GM21825 (cell line): Measurements from ENCODE around the gene PXYLP1.
A peak's percentile ranks its signal among the peaks of the same experiment; 100 is the strongest.

Experiments
- ATAC-seq: cut with Tn5 transposase; IDR thresholded peaks from one replicate; pipeline ENCODE4 v1.9.1; 2021; ENCODE audit warnings: mild to moderate bottlenecking, moderate library complexity; ENCODE audit not compliant: unreplicated experiment

The PXYLP1 gene

DNA sequence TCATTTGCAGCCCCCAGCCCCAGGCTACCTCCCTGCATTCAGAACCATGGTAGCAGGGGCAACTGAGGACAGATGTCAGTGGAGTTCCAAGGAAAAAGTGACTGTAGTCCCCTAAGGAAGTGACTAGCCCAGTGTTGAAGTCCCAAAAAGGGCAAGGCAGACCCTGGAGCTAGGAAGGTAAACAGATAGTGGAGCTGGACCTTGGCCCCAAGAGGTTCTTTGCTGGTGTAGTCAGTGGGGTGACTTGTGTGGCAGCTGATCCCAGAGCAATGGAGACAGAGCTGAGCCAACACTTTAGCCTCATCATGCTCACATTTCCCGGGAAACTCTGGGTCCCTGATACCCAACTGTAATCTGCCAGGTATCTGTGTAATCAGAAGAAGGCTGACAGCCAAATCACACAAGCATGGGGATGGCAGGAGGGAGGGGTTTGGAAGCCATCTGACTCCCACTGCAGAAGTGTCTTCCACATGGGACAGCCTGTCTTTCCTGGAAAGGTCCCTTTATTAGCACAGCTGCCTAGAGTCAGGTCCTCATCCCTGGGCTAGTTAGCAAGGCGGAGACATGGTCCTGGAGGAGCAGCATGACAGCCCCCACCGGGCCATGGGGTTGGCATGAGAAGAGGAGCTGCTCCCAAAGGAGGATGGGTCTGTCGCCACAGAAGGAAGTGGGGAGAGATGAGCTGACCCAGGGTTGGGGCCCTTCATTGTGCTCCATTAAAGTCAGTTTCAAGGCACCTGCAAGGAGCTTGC, 39.8 kb downstream of the PXYLP1 start:
- ATAC-seq = no peak

DNA sequence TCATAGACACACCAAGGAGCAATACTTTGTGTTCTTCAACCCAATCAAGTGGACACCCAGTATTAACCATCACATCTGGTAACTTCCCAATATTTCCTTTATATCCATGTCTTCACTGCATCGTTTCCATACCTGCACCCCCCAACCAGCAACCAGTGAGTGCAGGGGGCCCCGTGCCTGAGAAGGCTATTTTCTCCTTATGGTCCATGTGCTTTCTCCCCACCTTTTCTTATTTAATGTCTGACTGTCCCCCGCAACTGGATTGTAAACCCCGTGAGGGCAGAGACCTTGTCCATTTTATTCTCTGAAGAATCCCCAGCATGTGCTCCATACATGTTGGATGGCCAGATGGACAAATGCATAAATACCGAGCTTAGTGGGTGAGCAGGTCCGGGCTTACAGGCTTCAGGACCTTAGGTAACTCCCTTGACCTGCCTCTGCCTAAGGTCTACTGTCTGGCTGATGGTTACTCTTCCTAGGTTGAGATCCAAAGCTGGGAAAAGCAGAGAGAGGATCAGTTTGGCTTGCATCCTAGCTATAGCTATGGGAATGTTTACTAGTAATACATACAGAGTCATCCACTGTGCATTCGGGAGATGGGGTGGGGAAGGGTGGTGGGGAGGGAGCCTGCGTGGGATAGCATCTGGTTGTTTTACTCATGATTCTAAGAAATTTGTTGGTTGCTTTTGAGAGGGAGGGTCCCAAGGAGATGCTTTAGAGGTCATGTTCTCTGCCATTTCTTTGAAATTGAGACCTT, 41.5 kb downstream of the PXYLP1 start:
- no peak for ATAC-seq

DNA sequence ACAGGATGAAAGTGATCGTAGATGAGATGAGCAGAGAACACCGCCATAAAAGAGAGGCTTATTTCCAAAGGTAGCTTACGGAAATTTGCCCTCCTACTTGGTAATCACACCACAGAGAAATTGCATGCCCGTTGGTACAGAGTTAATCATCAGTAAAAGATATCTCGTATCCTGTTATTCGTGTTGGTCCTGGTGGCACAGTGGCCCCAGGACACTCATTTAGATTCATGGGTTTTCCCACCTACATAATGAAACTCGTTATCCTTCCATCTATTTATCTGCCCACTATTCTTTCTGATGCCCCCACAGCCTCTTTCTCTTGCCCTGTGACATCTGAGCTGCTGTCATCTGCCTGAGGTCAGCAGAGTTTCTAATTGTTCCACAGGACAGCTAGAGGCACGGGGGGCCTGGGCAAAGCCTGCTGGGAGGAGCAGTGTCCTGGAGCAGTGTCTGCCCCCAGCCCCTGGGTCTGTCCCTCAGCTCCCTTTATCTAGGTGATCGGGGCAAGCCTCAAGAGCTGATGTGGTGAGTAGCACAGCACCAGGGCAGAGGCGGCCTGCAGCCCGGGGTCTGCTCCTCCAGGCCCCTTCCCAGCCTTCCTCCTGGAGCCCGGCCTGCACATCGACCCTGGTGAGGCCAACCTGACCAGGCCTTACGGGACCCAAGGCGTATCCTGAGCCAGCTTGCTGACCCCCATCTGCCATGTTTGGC, 42.2 kb downstream of the PXYLP1 start:
- no peak for ATAC-seq

DNA sequence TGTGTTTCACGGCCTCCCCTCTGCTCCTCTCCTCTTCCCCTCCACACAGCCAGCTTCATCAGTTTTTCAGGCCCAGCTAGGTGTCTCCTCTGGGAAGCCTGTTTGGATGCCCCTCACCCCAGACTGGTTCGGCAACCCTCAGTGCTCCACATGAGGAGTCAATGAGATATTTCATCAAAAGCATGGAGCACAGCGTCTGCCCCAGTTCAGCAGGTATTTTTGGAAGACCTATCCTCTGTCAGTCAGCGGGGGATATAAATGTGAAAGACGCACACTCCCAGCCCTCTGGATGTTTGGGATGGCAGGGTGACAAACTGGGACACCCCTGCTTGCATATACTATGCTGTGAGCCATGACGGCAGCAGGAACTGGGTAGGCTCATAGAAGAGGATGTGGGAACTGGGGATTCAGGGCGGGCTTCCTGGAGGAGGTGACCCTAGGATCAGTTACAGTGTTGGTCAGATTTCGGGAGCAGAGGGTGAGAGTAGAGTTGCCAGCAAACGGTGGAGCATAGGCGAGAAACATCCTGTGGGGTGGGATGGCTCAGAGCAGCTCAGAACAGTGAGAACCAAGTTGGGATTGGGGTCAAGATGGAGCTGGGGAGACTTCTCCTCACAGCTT, 42.9 kb downstream of the PXYLP1 start:
- no peak for ATAC-seq

DNA sequence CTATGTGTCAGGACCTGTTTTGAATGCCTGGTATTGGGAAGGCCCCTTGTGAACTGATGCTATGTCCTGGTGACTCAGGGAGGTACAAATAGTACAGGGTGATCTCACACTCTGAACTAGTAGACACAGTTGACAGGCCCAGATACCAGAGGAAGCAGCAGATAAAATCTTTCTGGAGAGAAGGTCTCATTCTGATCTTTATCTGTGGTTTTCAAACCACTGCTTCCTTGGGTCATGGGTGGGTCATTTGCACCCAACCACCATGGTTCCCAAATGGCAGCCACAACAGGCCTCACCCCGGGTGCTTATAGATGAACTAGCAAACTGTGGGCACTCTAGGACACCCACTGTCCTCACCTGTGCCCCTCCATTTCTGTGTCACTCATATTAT, 43.4 kb downstream of the PXYLP1 start:
- no peak for ATAC-seq

DNA sequence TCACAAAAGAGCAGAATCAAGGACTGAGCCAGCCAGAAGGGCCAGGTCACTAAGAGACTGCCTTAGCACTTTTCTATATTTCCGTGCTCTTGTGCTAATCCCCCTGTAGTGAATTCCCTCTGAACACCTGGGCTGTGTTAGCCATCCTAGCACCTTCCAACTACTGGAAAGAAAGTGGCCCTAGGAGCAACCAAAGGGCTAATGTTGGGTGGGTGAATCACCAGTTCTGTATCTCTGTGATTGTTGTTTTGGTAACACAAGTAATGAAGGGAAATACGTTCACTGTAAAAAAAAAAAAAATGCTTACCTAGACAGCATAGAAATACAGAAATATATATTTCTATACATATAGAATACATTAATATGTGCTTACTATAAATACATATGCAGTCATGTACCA, 43.9 kb downstream of the PXYLP1 start:
- ATAC-seq = no peak

DNA sequence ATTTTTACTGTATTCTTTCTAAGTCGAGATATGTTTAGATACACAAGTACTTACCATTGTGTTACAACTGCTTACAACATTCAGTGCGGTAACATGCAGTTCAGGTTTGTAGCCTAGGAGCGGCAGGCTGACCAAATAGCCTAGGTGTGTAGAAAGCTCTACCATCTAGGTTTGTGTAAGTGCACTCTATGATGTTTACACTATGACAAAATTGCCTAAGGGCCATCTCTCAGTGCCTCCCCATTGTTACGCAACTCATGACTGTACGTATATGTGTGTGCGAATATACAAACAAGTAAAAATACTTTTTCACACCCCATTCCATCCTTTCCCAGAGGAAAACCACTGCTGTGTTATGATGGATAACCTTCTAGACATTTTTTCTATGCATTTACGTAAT, 44.3 kb downstream of the PXYLP1 start:
- ATAC-seq = no peak

DNA sequence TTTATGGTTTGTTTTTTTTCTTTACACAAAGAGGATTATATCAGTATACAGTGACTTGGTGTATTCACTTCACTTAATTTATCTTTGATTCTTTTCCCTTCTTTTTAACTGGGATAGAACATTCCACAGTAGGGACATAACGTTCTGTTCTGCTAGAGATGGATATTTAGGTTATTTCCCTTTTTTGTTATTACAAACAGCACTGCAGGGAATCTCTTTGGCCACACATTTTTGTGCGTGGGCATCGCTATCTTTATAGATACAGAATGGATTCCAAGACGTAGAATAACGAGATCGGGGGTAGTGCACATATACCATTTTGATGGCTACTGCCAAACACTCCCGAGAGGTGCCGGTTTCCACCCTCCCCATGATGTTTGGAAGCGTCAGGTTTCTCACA, 44.8 kb downstream of the PXYLP1 start:
- ATAC-seq = no peak

DNA sequence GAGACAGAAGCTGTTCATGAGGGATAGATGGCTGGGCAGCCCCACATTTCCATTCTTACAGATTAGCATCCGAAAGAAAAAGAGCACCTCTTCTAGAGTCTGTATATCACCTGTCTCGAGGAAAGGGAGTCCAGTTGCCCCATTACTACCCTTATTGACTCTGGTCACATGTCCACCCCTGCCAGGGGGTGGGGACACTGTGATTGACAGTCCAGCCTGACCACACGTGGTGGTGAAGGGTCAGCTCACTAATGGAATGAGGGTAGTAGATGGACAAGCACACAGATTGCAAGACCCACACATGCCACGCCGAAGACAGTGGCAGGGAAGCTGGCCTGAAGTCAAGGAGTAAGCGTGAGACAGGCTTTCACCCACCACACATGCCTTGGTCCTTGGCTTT, 45.8 kb downstream of the PXYLP1 start:
- ATAC-seq = no peak

DNA sequence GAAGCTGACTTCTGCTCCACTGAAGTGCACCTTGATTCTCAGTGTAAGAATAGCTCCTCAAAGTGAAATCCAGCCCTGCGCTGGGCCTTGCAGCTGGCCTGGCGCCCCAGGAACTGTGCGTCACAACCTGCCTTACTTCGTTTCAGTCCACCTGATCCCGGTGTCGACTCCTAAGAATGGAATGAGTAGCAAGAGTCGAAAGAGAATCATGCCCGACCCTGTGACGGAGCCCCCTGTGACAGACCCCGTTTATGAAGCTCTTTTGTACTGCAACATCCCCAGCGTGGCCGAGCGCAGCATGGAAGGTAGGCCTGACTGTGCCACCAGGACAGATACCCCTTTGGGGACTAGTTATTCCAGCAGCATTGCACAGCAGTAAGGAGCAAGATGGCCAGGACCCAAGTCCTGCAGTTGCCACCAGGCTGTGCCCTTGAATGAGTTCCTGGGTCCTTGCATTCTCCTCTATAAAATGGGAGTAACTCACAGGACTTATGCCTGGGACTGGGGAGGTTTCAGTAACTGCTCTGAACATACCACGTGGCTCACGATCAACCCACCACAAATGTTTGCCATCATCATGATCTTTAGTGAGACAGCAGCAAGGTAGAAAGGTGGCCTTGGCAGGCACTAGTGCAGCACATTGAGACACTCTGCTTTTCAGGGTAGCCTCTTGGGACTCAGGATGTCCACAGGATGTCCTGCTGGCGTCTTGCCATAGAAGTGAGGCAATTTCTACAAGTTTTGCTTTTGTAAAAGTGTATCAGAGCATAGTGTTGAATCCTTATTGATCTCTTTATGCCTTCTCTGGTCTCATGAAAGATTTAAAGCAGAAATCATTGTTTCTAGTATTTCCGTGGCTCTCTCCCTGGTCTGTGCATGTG, 46.8 kb downstream of the PXYLP1 start:
- no peak for ATAC-seq

DNA sequence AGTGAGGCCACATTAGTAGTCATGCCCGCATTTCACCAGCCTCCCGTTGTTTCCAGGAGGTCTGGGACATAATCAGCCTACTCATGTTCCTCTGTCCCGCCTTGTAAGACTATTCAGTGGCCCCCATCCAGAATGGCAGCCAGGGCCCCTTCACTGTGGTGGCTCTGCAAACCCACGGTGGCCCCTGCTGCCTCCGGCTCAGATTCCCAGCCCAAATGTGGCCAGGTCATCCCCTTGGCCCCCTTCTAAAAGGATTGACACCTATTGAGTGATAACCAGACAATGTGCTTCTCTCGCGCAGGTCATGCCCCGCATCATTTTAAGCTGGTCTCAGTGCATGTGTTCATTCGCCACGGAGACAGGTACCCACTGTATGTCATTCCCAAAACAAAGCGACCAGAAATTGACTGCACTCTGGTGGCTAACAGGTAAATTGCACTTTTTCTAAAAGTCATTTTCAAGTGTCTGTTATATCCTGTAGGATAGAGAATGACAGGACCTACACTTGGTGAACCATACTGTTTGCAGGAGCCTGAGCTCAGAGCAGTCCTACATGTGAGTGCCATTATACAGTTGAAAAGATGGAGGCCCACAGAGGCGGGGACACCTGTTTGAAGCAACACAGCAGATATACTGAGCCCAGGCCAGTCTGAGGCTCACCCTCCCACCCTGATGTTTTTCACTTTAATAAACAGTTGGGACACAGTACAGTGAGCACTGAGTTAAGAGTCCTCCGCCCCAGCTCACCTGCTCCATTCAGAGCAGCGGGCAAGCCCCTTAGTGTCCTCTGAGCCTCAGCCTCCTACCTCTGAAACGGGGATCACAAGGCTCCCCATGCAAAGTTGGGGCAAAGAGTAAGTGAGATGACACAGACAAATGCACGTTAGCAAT, 47.7 kb downstream of the PXYLP1 start:
- peak; percentile 69 for ATAC-seq

DNA sequence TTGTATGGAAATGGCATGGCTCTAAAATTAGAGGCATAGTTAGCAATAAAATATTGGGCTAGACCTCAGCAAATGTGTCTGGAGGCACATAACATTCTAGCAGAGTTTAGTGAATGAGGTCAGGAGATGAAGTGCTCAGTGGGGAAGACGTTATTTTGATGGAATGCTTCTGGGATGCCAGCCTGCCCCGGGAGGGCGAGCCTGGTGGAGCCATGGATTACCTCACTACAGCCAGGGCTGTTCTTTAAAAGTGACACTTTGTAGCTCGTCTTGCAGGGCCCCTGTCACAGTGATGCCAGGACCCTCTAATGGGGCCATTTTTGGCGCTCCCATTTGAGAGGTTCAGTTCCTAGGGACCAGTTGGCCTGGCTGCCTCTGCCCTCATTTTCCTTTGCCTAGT, 48.5 kb downstream of the PXYLP1 start:
- ATAC-seq = no peak

DNA sequence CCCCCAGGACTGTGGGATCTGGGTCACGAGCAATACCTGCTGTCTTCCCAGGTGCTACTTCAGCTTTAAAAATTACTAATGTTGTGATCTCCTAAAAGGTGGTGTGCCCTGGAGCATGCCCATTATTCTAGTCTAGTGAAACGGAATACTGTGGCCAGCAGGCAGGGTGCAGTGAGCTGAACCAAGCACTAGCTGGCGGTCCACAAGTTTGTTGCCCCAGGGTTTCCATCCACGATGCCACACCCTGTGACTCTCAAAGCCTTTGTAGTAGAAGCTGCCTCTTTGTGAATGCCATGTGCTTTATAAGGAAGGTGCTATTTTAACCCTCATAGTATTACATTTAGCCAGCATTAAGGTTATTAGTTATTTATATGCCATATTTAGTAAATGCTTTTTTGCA, 49.1 kb downstream of the PXYLP1 start:
- no peak for ATAC-seq

DNA sequence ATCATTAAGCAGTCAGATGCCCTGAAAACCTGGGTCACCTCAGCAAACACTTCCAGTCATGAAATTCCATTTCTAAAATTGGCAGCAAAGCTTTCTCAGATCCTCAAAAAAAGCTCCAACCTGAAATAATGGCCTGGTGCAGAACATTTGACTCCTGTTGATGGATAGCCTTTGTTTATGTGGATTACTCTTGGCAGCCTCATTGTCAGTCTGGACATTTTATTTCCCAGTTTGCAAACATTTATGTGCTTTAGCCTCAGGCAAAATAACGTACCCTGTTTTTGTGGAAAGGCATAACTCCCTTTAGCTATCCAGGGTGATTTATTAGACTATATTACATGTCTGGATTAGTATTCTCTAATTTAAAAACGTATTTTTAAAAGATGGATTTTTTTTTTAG, 53.9 kb downstream of the PXYLP1 start:
- no peak for ATAC-seq

DNA sequence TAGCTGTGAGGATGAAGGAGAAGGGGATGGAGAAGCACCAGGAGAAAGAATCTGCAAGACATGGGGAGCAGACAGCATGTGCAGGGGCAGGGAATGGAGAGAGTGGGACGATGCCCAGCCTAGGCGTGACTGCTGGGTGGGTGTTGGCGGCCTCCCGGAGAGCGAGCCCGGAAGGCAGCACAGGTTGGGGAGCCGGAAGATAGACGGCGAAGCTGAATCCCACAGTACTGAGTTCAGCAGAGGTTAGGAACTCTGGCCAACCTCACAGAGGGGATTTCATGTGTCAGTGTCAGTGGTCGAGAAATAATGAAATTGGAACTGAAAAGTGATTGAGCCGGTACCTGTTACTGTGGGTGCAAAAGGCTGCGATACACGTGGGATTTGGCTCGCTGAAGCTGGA, 55.2 kb downstream of the PXYLP1 start:
- ATAC-seq = no peak

DNA sequence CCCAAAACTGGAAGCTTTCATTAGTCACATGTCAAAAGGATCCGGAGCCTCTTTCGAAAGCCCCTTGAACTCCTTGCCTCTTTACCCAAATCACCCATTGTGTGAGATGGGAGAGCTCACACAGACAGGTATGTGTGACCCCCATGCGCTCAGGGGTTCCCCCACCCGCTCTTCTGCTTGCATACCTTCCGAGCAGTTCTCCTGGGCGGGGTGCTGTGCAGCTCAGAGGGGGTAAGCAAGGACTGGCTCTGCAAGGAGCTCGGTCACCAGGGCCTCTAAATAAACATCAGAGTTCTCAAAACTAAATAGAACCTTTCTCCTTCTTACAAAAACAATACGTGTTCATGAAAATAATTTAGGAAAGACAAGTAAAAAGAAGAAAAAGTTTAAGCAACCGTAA, 55.7 kb downstream of the PXYLP1 start:
- no peak for ATAC-seq

DNA sequence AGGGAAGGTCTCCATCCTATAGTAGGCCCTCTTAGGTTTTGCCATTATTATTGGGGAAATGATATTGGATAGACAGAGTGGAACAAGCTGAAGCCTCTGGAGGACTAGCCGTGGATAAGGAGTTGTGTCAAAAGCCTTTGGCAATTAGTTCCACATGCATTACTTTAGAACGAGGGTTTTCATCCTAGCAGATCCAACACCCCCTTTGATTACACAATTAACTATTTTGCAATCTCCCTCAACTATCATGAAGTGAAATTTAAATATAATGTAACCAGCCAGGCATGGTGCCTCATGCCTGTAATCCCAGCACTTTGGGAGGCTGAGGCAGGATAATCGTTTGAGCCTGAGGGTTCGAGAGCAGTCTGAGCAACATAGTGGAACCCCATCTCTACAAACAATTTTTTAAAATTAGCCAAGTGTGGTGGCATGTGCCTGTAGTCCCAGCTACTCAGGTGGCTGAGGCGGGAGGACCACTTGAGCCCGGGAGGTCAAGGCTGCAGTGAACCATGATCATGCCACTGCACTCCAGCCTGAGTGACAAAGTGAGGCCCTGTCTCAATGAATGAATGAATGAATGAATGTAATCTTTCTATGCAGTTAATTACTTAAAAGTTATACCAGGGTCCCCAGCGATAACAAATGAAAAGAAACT, 56.8 kb downstream of the PXYLP1 start:
- ATAC-seq = no peak

DNA sequence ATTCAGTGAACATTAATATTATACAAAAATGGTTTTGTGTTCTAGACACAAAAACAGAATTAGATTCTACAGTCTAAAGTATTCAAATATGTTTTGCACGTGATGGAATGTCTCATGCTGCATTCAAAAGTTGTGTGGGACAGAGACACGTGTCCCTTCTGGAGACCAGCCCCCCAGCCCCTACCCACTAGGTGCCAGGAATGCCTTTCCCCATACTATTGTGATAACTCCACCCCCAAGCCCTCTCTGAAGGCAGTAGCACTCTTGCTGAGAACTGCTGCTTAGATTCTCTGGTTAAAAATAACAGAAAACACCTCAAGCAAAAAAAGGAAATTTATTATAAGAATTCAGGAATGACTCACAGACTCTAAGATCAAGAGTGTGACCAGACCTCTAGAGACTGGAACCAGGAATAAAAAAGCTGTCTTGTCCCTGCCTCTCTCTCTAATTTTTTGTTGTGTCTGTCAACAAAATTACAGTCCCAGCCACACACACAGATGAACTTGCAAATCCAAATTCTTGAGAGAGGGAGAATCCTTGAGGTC, 57.7 kb downstream of the PXYLP1 start:
- no peak for ATAC-seq
